ENCODE results near the gene CCDC187. TPM values are rescaled to one million over a fixed set of nuclear protein-coding genes. Genes with fewer than 3 reads are reported as not detected.
A peak's percentile ranks its signal among the peaks of the same experiment; 100 is the strongest.

Gene CCDC187
- total and polyA plus RNA-seq, 2 of the 8 experiments (the other 6 are each of a cell fraction or from before 2014, with no cell fraction given): 0.02 TPM; not detected in 1

DNA sequence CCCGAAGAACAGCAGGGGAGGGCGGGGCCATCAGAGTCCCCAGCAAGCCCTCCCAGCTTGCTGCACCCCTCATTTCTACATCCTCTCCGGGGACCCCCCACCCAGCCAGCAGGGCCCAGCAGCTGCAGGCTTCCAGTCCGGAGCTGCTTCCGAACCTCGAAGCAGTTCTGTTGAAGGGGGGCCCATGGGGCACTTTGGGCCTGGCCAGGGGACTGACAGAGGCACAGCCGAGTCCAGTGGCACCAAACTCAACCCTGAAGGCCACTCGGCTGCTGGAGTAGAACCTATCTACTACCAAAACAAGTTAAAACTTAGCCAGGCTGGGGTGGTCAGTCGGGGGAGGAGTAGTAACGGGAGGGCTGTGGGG lies 8.1 kb upstream of the CCDC187 start:
- no peak overlapping the region for H3K18ac ChIP-seq (ENCODE audit: extremely low read depth, low read length)
- no peak overlapping the region for H2BK5ac ChIP-seq (ENCODE audit: low read depth, low read length)
- no peaks in the 10 kb centered on the region; the same call in 1 of the 2 replicates for H3K79me1 ChIP-seq (ENCODE audit: low read depth, low read length)
- peaks cover 0 to 20% of the 10 kb centered on the region in 2 experiments for H4K20me1 ChIP-seq (replicated peaks in 1 of 2; ENCODE audit: control insufficient read depth in 1 of 2, insufficient read depth in 2 of 2, low read length in 2 of 2)
- no peak overlapping the region for H3K23ac ChIP-seq (ENCODE audit: insufficient read length)
- H3K4me1 ChIP-seq (replicated peaks in 1 of 4; ENCODE audit: control insufficient read depth in 3 of 4, insufficient read depth in 4 of 4, low read length in 3 of 4): 0 out of 7 replicates have a peak, but pooled peaks cover 0 to 3% (median 0%) of the 10 kb centered on the region in 4 experiments
- no peak overlapping the region for H3K27ac ChIP-seq (ENCODE audit: low read depth, low read length)
- POLR2A ChIA-PET (ENCODE audit: partially characterized antibody): interaction anchor here (1.0 to 1.5 kb wide), 3 partner anchors 11 to 14 kb away, joined by 3 to 4 read pairs (median 3); no protein-coding TSS in a partner anchor
- no peak overlapping the region for H2BK12ac ChIP-seq (ENCODE audit: low read depth, low read length)
- no peak for FAIRE-seq
- H2BK120ac ChIP-seq (replicated peaks; ENCODE audit: low read depth, low read length): no peak overlapping the region
- H3K9ac ChIP-seq (replicated peaks in 1 of 4; ENCODE audit: extremely low read depth in 1 of 4, low read depth in 3 of 4, low read length in 3 of 4): no peak overlapping the region
- H2BK15ac ChIP-seq (ENCODE audit: low read length): no peak overlapping the region
- peaks cover 13 to 19% of the 10 kb centered on the region in 2 experiments for H3K9me3 ChIP-seq (ENCODE audit: insufficient read depth in 2 of 2, low read depth in 1 of 2, low read length in 1 of 2)
- no peak overlapping the region for H2BK20ac ChIP-seq (ENCODE audit: low read length)
- H4K8ac ChIP-seq (ENCODE audit: extremely low read depth, insufficient read depth, low read length): no peak overlapping the region
- no peaks in the 10 kb centered on the region; a peak in 1 of 8 replicates for H3K36me3 ChIP-seq (ENCODE audit: control insufficient read depth in 2 of 4, insufficient read depth in 4 of 4, low read length in 3 of 4)
- H3K4ac ChIP-seq (replicated peaks; ENCODE audit: insufficient read length, low read depth, low read length): no peak overlapping the region
- CTCF ChIA-PET (ENCODE audit: partially characterized antibody): interaction anchor here (0.8 to 4.9 kb wide), 11 partner anchors 11 to 406 kb away, joined by 3 to 46 read pairs (median 7); no protein-coding TSS in a partner anchor
- no peak overlapping the region for H3K4me2 ChIP-seq (ENCODE audit: insufficient read depth in 1 of 2, low read depth in 2 of 2, low read length in 2 of 2)
- WGBS, 2 experiments (ENCODE audit: extremely low coverage in 1 of 2, insufficient coverage in 1 of 2, insufficient read length in 1 of 2, insufficient replicate concordance in 2 of 2, low coverage in 1 of 2, low lambda C conversion rate in 2 of 2, missing lambda C conversion rate in 1 of 2): 90% methylated on average over 10 of the region's 10 CpGs; no CpG with 5 or more reads in 1 of the 2 experiments
- H3K23me2 ChIP-seq (ENCODE audit: low read depth, low read length): peaks cover 27% of the 10 kb centered on the region
- peak overlapping the region; percentile 59 for H3K56ac ChIP-seq (replicated peaks; ENCODE audit: insufficient read length, low read depth, low read length)
- H3K27me3 ChIP-seq (replicated peaks in 1 of 4; ENCODE audit: control insufficient read depth in 3 of 4, extremely low read depth in 1 of 4, insufficient read depth in 3 of 4, low read length in 3 of 4): no peaks in the 10 kb centered on the region; a peak in 1 of 7 replicates
- no peak for DNase-seq (ENCODE audit: low read depth in 1 of 2, low spot score in 2 of 2)
- no peak overlapping the region for H2AK5ac ChIP-seq (ENCODE audit: low read depth, low read length)
- no peak overlapping the region for H2AFZ ChIP-seq (ENCODE audit: low read length)
- H4K91ac ChIP-seq (replicated peaks; ENCODE audit: insufficient read length, low read length): no peak overlapping the region
- no peaks in the 10 kb centered on the region for H3K79me2 ChIP-seq (ENCODE audit: control insufficient read depth in 1 of 2, insufficient read depth in 2 of 2, low read length in 2 of 2)
- no peak overlapping the region for H4K5ac ChIP-seq (ENCODE audit: insufficient read length, low read depth, low read length)
- no peak for TF ChIP-seq JUND (IDR thresholded peaks at IDR 0.05; ENCODE audit: low read length)
- no peak for TF ChIP-seq CTBP2 (IDR thresholded peaks at IDR 0.05; ENCODE audit: borderline replicate concordance, insufficient read depth, insufficient read length, low read length)
- TF ChIP-seq SAP30 (IDR thresholded peaks at IDR 0.05; ENCODE audit: insufficient read depth, insufficient replicate concordance, low read length): no peak
- TF ChIP-seq FOSL1 (IDR thresholded peaks at IDR 0.05; ENCODE audit: insufficient read depth, low read depth, low read length): no peak
- TF ChIP-seq SIRT6 (IDR thresholded peaks at IDR 0.05; ENCODE audit: low read length): no peak
- TF ChIP-seq BACH1 (IDR thresholded peaks at IDR 0.05; ENCODE audit: low read length): no peak
- TF ChIP-seq TCF12 (IDR thresholded peaks at IDR 0.05; ENCODE audit: low read depth, low read length): no peak
- no peak for TF ChIP-seq RNF2 (IDR thresholded peaks at IDR 0.05; ENCODE audit: borderline replicate concordance, low read depth, low read length, missing control alignments, poor library complexity, severe bottlenecking)
- no peak for TF ChIP-seq SUZ12 (IDR thresholded peaks at IDR 0.05; ENCODE audit: low read length)
- no peak for TF ChIP-seq TEAD4 (IDR thresholded peaks at IDR 0.05; ENCODE audit: low read depth, low read length)
- TF ChIP-seq HDAC6 (IDR thresholded peaks at IDR 0.05; ENCODE audit: low read depth, low read length): no peak
- no peak for TF ChIP-seq ZNF274 (IDR thresholded peaks at IDR 0.05; ENCODE audit: borderline replicate concordance, extremely low read depth, low read length)
- no peak for TF ChIP-seq CREB1 (IDR thresholded peaks at IDR 0.05)
- no peak for TF ChIP-seq YY1 (IDR thresholded peaks at IDR 0.05; ENCODE audit: low read depth, low read length)
- no peak overlapping the region for H3K4me3 ChIP-seq (ENCODE audit: extremely low read depth in 1 of 4, insufficient read depth in 2 of 4, low read depth in 3 of 4, low read length in 4 of 4)
- H3K14ac ChIP-seq (ENCODE audit: insufficient read length): no peak overlapping the region
